22Rv1 (cell line): ENCODE measurements around the gene TIMM13.

Source experiments
- H3K27ac ChIP-seq: fragments of 450-650 bp; 2 replicates; pipeline ENCODE4 v1.5.1; 2017
- ZFX ChIP-seq: fragments of 450-650 bp; IDR thresholded peaks from 2 replicates; pipeline ENCODE4 v1.6.1; 2017; ENCODE audit warnings: antibody characterized with exemption, borderline replicate concordance
- TF ChIP-seq, protein P1 (sequence below): fragments of 450-650 bp; IDR thresholded peaks from 2 replicates; pipeline ENCODE4 v1.5.1; 2017; ENCODE audit warnings: mild to moderate bottlenecking

TIMM13 gene

DNA sequence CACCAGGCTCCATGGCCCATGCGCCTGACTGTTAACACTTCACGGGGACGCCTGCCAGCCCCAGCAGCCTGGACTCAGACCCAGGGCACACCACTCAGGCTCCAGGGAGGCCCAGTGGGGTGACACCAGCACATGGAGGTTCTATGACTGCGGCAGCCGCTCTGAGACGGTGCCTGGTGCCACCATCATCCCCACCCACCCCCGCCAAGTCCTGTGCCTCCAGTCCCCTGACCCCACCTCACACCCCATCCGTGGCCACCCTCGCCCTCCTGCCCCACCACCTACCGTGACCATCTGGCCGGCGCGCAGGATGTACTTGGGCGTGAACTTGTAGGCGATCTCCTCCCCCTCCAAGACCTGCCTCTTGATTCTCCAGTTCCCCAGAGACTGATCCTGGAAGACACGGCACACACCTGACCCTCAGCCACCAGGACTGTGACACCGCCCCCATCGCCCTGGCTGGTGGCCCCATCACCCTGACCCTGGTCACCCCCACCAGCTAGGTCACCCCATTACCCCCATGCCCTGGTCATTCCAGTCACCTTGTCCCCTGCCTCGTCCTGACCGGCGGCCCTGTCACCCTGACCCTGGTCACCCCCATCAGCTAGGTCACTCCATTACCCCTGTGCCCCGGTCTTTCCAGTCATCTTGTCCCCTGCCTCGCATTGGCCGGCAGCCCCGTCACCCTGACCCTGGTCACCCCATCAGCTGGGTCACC is 4.9 kb upstream of the TIMM13 start:
- TF ChIP-seq ZFX, result no peak
- H3K27ac ChIP-seq, result no peak overlapping the region

- no peak for TF ChIP-seq ZFX
- TF ChIP-seq, protein P1, sequence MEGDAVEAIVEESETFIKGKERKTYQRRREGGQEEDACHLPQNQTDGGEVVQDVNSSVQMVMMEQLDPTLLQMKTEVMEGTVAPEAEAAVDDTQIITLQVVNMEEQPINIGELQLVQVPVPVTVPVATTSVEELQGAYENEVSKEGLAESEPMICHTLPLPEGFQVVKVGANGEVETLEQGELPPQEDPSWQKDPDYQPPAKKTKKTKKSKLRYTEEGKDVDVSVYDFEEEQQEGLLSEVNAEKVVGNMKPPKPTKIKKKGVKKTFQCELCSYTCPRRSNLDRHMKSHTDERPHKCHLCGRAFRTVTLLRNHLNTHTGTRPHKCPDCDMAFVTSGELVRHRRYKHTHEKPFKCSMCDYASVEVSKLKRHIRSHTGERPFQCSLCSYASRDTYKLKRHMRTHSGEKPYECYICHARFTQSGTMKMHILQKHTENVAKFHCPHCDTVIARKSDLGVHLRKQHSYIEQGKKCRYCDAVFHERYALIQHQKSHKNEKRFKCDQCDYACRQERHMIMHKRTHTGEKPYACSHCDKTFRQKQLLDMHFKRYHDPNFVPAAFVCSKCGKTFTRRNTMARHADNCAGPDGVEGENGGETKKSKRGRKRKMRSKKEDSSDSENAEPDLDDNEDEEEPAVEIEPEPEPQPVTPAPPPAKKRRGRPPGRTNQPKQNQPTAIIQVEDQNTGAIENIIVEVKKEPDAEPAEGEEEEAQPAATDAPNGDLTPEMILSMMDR, result no peak
- H3K27ac ChIP-seq, result no peak overlapping the region
Observed at GRCh38 chr19:2431318-2432055, 4.1 kb upstream of the TIMM13 start.

DNA sequence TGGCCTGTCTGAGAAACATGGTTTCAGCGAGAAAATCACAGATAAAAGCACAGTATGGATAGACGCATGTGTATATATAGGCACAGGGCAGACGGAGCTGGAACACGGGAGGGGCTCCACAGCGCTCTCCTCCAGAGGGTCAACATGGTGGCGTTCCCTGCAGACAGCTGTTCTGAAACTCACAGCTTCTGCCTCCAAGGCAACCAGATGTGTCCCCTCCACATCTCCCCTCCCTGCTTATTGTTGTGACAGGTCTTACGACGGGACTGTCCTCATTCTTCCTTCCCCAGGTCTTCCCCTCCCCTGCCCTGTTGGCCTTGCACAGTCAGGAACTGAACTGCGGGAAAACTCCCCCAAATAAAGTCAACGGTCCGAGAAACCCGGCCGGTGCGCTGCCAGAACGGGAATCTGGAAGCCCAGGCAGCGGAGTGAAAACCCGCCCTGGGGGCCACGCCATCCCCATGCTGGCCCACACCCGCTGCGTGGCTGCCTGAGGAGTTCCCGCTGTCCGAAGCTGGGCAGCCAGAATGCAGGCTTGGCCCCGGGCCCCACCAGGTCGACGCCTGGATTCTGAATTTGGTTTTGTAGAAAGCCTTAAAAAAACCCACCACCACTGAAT is 2.6 kb upstream of the TIMM13 start:
- H3K27ac ChIP-seq, result no peak overlapping the region

GRCh38 chr19:2428756-2429711 is 1.6 kb upstream of the TIMM13 start:
- H3K27ac ChIP-seq, result peak overlapping the region; percentile 93; the same call in 1 of the 2 replicates
- TF ChIP-seq, protein P1, result no peak
- TF ChIP-seq ZFX, result no peak

More for the DNA sequence above, 2.6 kb upstream of the TIMM13 start:
- TF ChIP-seq, protein P1, result no peak
- TF ChIP-seq ZFX, result no peak

- TF ChIP-seq, protein P1, result no peak
- no peak for TF ChIP-seq ZFX
- peak overlapping the region; percentile 93 for H3K27ac ChIP-seq
Observed at GRCh38 chr19:2428321-2428690, 920 bp upstream of the TIMM13 start.

DNA sequence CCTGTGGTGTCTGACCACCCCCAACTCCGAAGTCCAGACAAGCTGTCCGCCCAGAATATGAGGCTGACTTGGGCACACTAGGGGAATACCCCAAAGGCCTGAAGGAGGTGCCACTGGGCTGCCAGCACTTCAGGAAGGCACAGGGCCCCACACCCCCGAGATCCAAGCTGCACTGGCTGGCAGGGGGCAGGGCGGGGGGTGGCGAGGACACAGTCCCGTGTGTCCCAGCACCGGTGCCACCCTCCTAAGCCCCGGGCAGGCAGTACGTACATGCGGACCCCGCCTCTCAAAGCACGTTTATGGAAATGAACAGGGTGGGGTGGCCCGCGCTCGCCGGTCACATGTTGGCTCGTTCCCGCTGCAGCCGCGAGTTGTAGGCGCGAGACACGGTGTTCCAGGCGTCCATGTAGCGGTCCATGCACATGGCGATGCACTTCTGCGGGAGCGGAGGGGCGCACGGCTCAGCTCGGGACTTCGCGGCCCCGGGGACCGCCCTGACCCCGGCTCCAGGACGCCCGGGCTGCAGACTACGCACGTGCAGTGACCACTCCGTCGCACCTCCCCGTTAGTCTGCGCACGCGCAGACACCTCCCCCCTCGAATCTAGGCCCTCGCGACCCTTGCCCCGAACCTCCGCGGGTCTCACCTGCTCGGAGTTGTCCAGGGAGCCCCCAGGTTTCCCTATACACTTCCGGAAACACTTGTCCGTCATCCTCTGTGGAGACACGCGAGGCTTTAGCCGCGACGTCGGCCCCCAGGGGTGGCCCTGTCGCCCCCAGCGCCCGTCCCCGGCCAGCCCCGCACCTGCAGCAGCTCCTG is 566 bp downstream of the TIMM13 start:
- H3K27ac ChIP-seq, result peak overlapping the region; percentile 93
- TF ChIP-seq ZFX, result no peak
- TF ChIP-seq, protein P1, result no peak
